Measurements from ENCODE around the gene KCNMB3. TPM values are rescaled to one million over a fixed set of nuclear protein-coding genes. Genes with fewer than 3 reads are reported as not detected.

The KCNMB3 gene
- 1 to 10 TPM; 1.9 to 2.2 TPM for total RNA-seq

DNA sequence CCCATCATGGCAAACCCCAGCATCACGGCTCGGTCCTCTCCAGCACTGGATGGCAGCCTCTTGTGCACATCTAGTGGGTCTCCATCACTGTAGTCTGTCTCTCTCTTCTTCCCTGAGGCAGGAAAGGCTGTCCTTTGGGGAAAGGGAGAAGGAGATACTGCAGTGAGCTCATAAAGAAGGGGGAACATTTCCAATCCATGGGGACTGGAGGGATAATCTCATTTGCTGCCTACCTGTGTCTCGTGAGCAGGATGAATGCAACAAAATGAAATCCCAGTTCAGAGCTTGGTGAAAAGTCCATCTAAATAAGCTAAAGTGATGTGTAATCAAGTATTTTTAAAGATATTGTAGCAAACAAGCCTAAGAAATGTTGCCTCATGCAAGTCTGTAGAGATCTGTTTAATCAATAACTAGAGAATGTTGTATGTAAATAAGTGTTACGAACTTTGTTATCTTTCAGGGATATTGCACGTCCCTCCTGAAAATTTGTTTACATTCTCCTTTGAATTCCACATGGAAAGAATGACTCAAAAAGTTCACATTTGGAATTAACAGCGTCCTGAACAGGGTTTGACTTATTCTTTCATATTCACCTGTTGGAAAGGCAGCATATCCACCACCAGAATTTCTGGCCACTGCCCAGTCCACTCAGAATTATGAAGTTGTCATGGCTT, at the start of gene KCNMB3:
Gene KCNMB3, minus strand, starts transcription at position 312 of the 674 bp plus-strand sequence. Its CDS starts 124 bp downstream, at position 188.
- no peaks in the 10 kb centered on the region for H3K27me3 Mint-ChIP-seq

GRCh38 chr3:179299999-179300613, 49.2 kb upstream of the KCNMB3 start:
- H3K9me3 Mint-ChIP-seq, result peaks cover 3% of the 10 kb centered on the region
- POLR2A ChIA-PET, result no interaction called here
- H3K4me3 Mint-ChIP-seq, result no peak overlapping the region
- DNase-seq (no peak), ATAC-seq (ENCODE audit: low read depth) (no peak)
- H3K27me3 Mint-ChIP-seq, result peaks cover 23% of the 10 kb centered on the region
- no peaks in the 10 kb centered on the region for H3K36me3 Mint-ChIP-seq
- H3K4me1 Mint-ChIP-seq, result peaks cover 3% of the 10 kb centered on the region
- no peak overlapping the region for H3K27ac Mint-ChIP-seq

More for the DNA sequence above, at the start of gene KCNMB3:
- H3K4me1 Mint-ChIP-seq, result peaks cover 3% of the 10 kb centered on the region
- H3K36me3 Mint-ChIP-seq, result peaks cover 16% of the 10 kb centered on the region
- POLR2A ChIA-PET, result no interaction called here
- H3K9me3 Mint-ChIP-seq, result no peaks in the 10 kb centered on the region
- DNase-seq, result no peak
- H3K4me3 Mint-ChIP-seq, result no peak within 1 kb of the TSS
- ATAC-seq (ENCODE audit: low read depth), result no peak
- H3K27ac Mint-ChIP-seq, result no peak within 1 kb of the TSS

DNA sequence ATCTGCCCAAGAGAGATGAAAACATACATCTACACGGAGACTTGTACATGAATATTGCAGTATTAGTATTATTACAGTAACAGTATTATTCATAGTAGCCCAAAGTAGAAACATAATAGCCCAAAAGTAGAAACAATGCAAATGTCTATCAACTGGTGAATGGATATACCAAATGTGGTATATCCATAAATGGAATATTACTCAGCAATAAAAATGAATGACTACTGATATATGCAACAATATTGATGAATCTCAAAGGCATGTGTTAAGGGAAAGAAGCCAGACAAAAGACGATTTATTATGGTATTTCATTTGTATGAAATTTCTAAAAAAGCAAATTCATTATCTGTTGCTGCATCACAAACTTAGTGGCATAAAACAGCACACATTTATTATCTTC, 48.4 kb upstream of the KCNMB3 start:
- H3K27ac Mint-ChIP-seq, result no peak overlapping the region
- POLR2A ChIA-PET, result no interaction called here
- DNase-seq (no peak), ATAC-seq (ENCODE audit: low read depth) (no peak)
- peaks cover 27% of the 10 kb centered on the region for H3K27me3 Mint-ChIP-seq
- peaks cover 3% of the 10 kb centered on the region for H3K9me3 Mint-ChIP-seq
- no peak overlapping the region for H3K4me3 Mint-ChIP-seq
- no peaks in the 10 kb centered on the region for H3K36me3 Mint-ChIP-seq
- H3K4me1 Mint-ChIP-seq, result peaks cover 2% of the 10 kb centered on the region

DNA sequence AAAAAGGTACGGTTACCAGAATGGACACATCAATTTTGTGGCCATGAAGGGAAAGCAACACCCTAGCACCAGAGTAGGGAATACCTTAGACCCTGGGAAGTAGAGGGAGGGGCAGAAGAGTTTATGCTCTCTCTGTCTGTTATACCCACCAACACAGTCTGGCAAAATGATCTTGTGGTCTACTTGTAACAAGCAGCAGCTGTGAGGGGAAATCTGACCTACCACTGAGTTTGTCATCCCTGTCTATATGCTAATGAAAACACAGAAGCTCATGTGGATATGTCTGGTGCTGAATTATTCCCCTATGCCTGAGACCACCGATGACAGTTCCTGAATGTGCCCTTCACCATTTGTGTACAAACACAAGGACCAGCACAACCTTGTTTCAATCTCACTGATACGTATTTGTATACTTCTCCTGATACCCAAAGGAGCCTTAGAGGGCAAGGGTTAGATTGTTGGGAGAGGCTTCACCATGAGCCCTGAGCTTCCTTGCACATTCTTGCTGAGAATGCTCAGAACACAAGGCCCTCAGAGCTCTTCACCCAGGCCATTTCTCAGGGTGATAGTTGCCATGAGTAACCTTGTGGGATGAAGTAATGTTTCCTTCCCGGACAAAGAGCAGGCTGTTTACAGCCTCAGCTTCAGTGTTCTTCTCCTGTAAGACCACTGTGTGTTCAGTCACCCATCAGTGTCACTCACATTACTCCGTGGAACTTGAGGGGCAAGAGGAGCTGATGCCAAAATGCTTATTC, 47.2 kb upstream of the KCNMB3 start:
- Mint-ChIP-seq H3K27me3 (peaks cover 23% of the 10 kb centered on the region), H3K9me3 (peaks cover 3% of the 10 kb centered on the region), H3K27ac (no peak overlapping the region), H3K4me1 (no peaks in the 10 kb centered on the region), H3K36me3 (no peaks in the 10 kb centered on the region), H3K4me3 (no peak overlapping the region)
- POLR2A ChIA-PET, result no interaction called here
- ATAC-seq (ENCODE audit: low read depth), result no peak
- no peak for DNase-seq

- Mint-ChIP-seq H3K27ac (no peak overlapping the region), H3K36me3 (no peaks in the 10 kb centered on the region), H3K9me3 (no peaks in the 10 kb centered on the region), H3K4me3 (no peak overlapping the region), H3K4me1 (no peaks in the 10 kb centered on the region), H3K27me3 (peaks cover 13% of the 10 kb centered on the region)
- DNase-seq, result no peak
- POLR2A ChIA-PET, result no interaction called here
- ATAC-seq (ENCODE audit: low read depth), result no peak
Observed at GRCh38 chr3:179292450-179292849, 41.5 kb upstream of the KCNMB3 start.

GRCh38 chr3:179289295-179289694, 38.4 kb upstream of the KCNMB3 start:
- Mint-ChIP-seq H3K9me3 (no peaks in the 10 kb centered on the region), H3K36me3 (no peaks in the 10 kb centered on the region), H3K4me3 (no peak overlapping the region), H3K4me1 (no peaks in the 10 kb centered on the region), H3K27me3 (peaks cover 15% of the 10 kb centered on the region), H3K27ac (no peak overlapping the region)
- DNase-seq, result no peak
- POLR2A ChIA-PET, result no interaction called here
- no peak for ATAC-seq (ENCODE audit: low read depth)

DNA sequence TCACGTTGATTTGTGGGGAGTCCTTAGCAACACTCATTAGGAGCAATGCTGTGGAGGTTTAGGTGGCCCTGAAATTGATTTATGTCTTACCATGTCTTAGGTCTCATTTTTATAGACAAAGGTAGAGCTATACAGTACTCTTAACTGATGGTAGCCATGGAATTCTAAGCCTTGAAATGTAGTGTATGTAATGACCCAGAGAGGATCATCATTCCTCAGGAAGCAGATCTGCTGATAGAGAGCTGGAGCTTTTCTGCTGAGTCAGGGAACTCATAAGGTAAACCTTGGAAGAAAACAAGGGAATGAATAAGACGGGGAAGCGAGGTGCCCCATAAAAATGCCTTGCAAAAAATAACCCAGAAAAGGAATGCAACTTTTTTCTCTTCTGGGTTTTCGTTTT, 37.9 kb upstream of the KCNMB3 start:
- Mint-ChIP-seq H3K4me3 (no peak overlapping the region), H3K4me1 (no peaks in the 10 kb centered on the region), H3K9me3 (no peaks in the 10 kb centered on the region), H3K36me3 (no peaks in the 10 kb centered on the region), H3K27me3 (peaks cover 18% of the 10 kb centered on the region), H3K27ac (no peak overlapping the region)
- DNase-seq, result no peak
- no peak for ATAC-seq (ENCODE audit: low read depth)
- POLR2A ChIA-PET, result no interaction called here

- DNase-seq (no peak), ATAC-seq (ENCODE audit: low read depth) (no peak)
- Mint-ChIP-seq H3K27ac (no peak overlapping the region), H3K36me3 (no peaks in the 10 kb centered on the region), H3K4me3 (no peak overlapping the region), H3K27me3 (peaks cover 35% of the 10 kb centered on the region), H3K9me3 (no peaks in the 10 kb centered on the region), H3K4me1 (no peaks in the 10 kb centered on the region)
- POLR2A ChIA-PET, result interaction anchor here (0.7 kb wide), 2 partner anchors 9 to 268 kb away, joined by 3 to 4 read pairs; no protein-coding TSS in a partner anchor
Observed at GRCh38 chr3:179286331-179286730, 35.4 kb upstream of the KCNMB3 start.

GRCh38 chr3:179281825-179282224, 30.9 kb upstream of the KCNMB3 start:
- H3K4me3 Mint-ChIP-seq, result no peak overlapping the region
- DNase-seq (no peak), ATAC-seq (ENCODE audit: low read depth) (no peak)
- POLR2A ChIA-PET, result no interaction called here
- H3K9me3 Mint-ChIP-seq, result no peaks in the 10 kb centered on the region
- H3K27me3 Mint-ChIP-seq, result peaks cover 38% of the 10 kb centered on the region
- no peaks in the 10 kb centered on the region for H3K36me3 Mint-ChIP-seq
- H3K27ac Mint-ChIP-seq, result no peak overlapping the region
- H3K4me1 Mint-ChIP-seq, result no peaks in the 10 kb centered on the region

DNA sequence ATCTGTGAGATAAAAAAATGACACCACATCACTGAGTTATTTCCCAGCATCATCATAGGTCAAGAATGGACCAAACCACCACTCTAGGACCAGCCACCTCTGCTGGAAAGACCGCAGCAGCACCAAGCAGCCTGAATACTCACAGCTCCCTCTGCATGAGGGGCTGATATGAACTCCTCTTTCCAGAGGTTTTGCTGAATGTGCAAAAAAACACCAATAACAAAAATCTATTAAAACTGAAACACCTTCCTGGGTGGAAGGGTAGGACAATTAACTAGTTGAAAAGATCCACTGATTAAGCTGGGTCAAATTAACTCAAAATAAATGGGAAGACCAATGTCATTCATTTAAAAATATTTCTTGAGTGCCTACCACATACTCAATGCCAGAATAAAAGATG, 28.9 kb upstream of the KCNMB3 start:
- POLR2A ChIA-PET, result no interaction called here
- peaks cover 34% of the 10 kb centered on the region for H3K27me3 Mint-ChIP-seq
- ATAC-seq (ENCODE audit: low read depth) (no peak), DNase-seq (no peak)
- no peak overlapping the region for H3K4me3 Mint-ChIP-seq
- H3K36me3 Mint-ChIP-seq, result no peaks in the 10 kb centered on the region
- H3K27ac Mint-ChIP-seq, result no peak overlapping the region
- no peaks in the 10 kb centered on the region for H3K9me3 Mint-ChIP-seq
- H3K4me1 Mint-ChIP-seq, result peaks cover 1% of the 10 kb centered on the region

- H3K27me3 Mint-ChIP-seq, result peaks cover 32% of the 10 kb centered on the region
- DNase-seq, result no peak
- peaks cover 1% of the 10 kb centered on the region for H3K4me1 Mint-ChIP-seq
- no peak overlapping the region for H3K27ac Mint-ChIP-seq
- POLR2A ChIA-PET, result no interaction called here
- no peak overlapping the region for H3K4me3 Mint-ChIP-seq
- ATAC-seq (ENCODE audit: low read depth), result no peak
- H3K36me3 Mint-ChIP-seq, result no peaks in the 10 kb centered on the region
- no peaks in the 10 kb centered on the region for H3K9me3 Mint-ChIP-seq
Observed at GRCh38 chr3:179278932-179279693, 28.2 kb upstream of the KCNMB3 start.

DNA sequence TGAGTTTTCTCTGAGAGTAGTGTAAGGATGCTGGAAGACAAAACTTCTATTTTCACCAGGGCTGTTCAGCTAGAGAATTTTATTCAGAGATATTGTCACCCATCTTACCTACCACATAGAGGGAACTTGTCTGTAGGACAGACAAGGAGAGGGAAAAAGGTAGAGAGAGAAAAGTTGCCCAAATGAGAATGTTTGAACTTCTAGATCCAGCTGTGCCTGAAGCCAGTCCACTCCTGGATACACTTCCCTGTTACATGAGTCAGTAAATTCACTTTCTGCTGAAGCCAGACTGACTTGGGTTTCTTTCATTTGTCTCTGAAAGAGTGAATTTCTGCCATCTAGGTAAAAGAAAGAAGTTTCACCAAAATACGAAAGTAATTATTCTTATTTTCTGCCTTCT, 27.2 kb upstream of the KCNMB3 start:
- Mint-ChIP-seq H3K4me3 (no peak overlapping the region), H3K27ac (no peak overlapping the region)

DNA sequence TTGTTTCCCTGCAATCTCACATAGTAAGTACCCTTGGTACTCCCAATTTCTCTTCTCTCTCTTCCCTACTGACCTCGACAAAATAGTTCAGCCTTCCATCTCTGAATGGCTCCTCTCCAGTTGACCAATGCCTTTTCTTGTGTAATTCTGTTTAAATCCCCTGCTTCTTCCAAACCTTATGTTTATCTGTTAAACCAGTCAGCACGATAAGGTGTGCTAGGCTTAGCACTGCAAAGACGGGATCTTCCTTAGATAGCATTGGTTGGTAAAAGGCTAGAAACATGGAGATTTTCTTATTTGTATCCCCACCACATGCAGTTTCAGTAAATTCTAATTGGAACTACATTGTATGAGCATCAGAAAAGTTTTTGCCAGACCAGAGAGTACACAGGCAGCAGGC, 25.8 kb upstream of the KCNMB3 start:
- peaks cover 12% of the 10 kb centered on the region for H3K27me3 Mint-ChIP-seq
- H3K27ac Mint-ChIP-seq, result no peak overlapping the region
- no peak for ATAC-seq (ENCODE audit: low read depth)
- H3K9me3 Mint-ChIP-seq, result no peaks in the 10 kb centered on the region
- no peaks in the 10 kb centered on the region for H3K36me3 Mint-ChIP-seq
- no peak overlapping the region for H3K4me3 Mint-ChIP-seq
- POLR2A ChIA-PET, result no interaction called here
- H3K4me1 Mint-ChIP-seq, result peaks cover 1% of the 10 kb centered on the region
- no peak for DNase-seq

More for the DNA sequence above, 27.2 kb upstream of the KCNMB3 start:
- Mint-ChIP-seq H3K9me3 (no peaks in the 10 kb centered on the region), H3K36me3 (no peaks in the 10 kb centered on the region), H3K27me3 (peaks cover 24% of the 10 kb centered on the region), H3K4me1 (peaks cover 1% of the 10 kb centered on the region)
- ATAC-seq (ENCODE audit: low read depth) (no peak), DNase-seq (no peak)
- POLR2A ChIA-PET, result interaction anchor here (0.5 kb wide), 1 partner anchor 8 kb away, joined by 3 read pairs; no protein-coding TSS in a partner anchor
